Stimulated activated CD4-positive, alpha-beta T cell treated with anti-CD3 and anti-CD28 coated beads, Interleukin-1b, Interleukin-23, amount 100 ng/mL, for 1 hour (primary cell): ENCODE measurements around the gene PTPRZ1.
A peak's percentile ranks its signal among the peaks of the same experiment; 100 is the strongest.

Experiments used
- DNase-seq, 2 donors: peaks; one replicate each; pipeline ENCODE4 v3.0.0-alpha.2; 2020; ENCODE audit warnings: low read depth in 2 of 2

Gene PTPRZ1

DNA sequence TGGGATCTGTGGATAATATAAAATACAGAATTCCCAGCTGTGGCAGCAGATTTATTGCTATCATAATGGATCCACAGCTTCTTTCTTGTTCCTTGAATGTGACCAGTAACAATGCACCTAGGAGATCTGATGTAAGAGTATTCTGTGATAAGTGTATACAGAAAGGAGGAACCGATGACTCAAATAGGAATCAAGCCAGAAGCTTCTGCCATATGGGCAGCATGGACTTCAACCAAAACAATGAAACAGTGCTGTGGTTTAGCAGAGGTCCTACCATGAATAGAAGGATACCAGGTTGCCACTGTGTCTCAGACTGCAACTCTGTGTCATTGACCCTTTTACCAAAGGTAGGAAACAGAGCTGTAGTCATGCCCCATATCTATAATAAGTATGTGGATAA, 81.8 kb downstream of the PTPRZ1 start:
- no peak for DNase-seq

DNA sequence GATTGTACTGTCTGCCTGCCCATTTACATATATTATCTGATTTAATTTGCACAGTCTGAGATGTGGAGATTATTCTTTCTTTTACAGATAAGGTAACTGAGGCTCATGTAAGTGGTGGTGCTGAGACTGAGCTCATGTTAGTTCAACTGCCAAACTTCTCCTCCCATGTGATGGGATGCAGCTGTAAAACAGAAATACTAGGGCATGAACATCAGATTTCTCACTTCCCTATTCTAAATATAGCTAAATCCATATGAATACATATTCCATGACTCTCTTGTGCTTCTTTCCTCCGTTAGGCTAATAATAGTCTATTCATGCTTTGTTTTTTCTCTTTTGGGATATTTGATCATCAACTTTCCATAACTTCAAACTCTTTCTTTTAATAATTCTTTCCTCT, 84.7 kb downstream of the PTPRZ1 start:
- DNase-seq = no peak

DNA sequence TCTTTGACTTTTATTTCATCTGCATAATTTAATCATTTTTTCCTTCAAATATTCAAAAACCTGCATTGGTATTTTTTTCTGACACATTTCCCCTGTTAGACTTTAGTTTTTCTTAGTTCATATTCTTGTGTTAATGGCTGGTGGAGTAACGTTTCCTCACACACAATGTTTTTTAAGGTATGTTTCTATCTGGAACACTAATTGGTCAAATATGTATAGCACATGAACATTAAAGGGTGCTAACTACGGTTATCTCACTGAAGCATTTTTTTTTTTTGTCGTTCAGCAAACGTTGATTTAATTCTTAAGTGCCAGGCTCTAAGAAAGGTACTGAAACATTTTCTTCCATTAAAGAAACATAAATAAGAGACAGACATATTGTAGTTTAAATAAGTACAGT, 87.7 kb downstream of the PTPRZ1 start:
- no peak for DNase-seq

DNA sequence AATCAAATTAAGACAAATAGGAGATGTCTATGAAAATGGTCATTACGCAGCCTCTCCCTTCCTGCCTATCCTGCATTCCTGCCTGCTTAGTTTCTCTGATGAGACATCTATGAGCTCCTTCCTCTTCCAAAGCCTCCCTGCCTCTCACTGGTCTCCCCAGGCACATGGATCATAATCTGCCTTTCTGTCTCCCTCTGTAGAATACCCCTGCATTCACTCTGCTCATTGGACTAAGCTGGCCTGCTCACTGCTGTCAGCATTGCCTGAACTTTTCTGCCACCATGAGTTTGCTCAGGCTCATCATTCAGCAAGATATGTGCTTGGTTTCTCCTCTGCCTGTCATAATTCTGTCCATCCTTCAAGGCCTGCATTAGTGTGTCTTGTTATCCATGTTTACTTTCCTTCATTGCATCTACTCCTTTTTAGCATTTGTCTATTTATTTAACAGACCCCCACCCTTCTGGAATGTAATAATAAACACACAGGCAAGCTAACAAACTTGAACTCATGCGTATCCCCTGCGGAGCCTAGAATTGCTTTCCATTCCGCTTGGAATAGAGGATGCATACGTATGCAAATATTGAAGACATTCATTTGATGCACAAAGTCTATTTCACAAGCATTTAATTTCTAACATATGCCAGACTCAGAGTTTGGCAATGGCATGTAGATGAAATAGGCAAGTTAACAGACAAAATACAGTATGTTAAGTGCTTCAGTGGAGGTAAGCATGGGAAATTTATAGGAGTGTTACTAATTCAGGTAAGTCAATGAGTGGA, 88.3 kb downstream of the PTPRZ1 start:
- DNase-seq = no peak

DNA sequence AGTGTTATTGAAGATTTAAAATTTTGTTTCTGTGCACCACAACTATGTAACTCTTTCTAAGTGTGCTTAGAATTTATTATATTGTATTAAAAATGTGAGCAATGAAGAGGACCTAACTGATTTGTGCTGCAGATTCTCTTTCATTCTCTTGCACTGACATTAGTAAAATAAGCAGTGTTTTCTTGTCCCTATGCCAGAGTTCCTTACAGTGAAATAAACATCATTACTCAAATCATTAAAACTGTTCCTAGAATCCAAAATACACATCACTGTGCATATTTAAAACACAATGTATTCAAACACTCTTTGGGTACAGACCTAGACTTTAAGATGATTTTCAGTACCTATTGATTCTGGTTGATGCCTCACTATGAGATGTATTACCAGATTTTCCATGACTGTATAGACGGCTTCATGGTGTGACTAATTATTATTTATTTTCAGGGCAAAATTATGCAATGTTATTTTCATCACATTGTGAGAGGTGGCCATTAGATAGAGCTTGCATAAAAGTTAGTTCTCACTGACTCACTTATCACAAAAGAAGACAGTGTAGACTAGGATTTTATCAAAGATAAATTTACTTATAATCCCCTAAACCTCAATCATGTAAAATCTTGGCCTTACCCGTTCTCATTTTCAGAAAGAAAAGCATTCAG, 93.4 kb downstream of the PTPRZ1 start:
- no peak for DNase-seq

DNA sequence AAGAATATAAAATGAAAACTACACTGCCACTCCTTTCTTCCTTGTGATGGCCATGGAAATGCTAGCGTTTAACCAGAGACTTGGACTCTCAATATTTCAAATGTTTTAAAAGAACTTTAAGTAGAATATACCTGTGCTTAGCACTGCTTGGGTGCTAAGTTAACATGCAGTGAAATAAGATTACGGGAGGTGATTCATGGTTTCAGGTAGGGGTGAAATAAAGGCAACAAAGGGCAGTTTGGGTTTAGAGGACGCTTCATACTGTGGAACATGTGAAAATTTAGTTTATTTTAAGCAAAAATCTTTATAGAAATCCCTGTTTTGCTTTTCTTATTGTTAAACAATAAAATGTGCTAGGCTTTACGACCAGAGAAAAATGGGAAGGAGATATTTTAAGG, 94.0 kb downstream of the PTPRZ1 start:
- DNase-seq = no peak

DNA sequence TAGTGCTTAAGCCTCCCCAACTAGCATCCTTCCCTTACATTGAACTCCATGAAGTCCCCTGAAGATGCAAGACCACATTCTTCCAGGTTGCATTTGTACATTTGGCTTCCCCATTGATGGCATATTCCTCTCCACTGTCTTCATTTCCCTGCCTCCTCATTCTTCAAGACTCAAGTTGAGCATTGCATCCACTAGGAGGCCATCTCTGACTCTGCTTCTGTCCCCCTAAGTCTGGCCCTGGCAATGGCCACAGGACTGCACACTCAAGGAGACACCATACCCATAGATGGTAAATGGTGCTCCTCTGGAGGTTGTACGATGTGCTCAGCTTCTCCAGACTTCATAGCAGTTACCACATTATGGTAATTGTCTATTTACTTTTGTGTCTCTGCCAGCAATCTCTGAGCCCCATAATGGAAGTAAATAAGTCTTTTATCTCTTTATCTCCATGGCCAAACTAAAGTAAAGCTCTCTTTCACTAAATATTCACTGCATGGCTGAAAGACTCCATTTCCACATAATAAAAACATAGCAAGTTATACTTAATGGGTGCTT, 112.6 kb downstream of the PTPRZ1 start:
- DNase-seq = no peak

DNA sequence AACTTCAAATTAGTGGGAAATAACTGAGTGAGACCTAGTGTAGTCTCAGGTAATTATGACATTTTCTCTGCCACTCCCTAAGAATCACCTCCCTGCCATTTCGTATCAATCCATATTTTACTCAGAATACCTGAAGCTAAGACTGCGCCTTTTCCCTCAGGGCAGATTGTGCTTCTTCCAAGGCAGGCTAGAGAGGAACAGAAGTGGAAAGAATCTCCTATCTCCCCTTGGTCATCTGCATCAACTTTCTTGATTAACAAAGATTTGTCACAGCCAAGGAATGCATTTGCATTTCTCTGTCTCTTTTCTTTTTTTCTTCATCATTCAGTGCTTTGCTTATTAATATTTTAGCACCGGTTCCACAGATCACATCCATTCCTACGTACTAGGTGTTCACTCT, 119.1 kb downstream of the PTPRZ1 start:
- DNase-seq = no peak

DNA sequence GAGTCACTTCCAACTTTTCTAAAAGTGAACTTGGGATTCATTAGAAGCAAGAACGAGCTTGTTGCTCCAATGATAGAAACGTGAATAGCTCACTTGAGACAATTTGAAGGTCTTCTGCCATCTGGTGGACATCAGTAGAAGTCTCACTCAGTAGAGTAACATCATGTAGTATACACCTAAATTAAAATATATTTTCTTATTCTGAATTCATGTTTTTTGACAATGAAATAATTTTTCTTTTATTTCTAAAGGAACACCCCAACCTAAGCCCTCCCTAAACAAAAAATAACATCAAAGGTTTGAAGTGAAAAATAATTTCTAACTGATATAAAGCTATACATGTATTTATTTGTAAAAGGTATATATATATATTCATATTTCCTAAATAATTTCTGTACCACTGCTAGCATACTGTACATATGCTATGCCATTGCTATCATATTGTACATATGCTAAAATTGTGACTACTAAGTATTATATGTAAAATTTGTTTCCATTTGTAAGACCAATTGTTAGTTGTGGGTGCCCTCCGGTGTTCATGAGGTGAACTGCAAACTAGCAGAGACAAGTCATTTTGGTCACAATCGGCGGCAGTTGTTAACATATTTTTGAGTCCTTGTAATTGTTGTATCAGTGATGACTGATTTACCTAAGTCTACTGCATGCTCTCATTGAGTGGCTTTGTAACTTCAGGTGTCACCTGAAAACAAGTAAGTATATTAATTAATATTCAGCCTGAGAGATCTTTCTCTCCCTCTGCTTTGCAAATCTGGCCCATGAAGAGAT, 121.9 kb downstream of the PTPRZ1 start:
- DNase-seq = peak in 1 of 2 donors; percentile 12

DNA sequence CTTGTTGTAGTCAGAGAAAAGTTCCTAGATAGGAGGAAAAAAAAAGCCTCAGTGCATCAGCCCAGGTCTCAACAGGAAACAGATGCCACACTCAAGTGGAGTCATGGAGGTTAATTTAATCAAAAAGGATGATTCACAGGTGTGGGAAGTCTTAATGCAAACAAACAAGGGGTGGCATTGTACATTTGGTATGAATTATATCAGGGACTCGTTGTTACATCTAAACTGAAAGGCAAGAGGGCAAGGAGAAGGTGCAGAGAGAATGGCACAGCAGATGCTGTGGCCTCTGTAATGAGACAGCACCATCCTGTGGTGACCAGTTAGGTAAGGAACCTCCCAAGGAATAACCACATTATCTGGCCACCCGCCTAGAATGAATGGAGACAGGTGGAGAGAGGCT, 133.7 kb downstream of the PTPRZ1 start:
- no peak for DNase-seq

DNA sequence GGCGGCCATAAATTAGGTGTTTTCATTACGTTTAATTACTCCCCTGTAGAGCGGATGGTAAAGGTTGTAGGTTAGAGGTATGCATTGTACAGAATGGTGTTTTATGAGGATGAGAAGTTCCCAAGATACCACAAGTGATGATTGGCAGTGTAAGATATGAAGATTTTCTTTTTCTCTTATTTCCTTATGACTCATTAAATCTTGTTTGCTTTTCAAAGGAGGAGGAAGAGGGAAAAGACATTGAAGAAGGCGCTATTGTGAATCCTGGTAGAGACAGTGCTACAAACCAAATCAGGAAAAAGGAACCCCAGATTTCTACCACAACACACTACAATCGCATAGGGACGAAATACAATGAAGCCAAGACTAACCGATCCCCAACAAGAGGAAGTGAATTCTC, 137.2 kb downstream of the PTPRZ1 start:
- no peak for DNase-seq

DNA sequence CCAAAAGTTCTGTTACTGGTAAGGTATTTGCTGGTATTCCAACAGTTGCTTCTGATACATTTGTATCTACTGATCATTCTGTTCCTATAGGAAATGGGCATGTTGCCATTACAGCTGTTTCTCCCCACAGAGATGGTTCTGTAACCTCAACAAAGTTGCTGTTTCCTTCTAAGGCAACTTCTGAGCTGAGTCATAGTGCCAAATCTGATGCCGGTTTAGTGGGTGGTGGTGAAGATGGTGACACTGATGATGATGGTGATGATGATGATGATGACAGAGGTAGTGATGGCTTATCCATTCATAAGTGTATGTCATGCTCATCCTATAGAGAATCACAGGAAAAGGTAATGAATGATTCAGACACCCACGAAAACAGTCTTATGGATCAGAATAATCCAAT, 140.1 kb downstream of the PTPRZ1 start:
- no peak for DNase-seq

DNA sequence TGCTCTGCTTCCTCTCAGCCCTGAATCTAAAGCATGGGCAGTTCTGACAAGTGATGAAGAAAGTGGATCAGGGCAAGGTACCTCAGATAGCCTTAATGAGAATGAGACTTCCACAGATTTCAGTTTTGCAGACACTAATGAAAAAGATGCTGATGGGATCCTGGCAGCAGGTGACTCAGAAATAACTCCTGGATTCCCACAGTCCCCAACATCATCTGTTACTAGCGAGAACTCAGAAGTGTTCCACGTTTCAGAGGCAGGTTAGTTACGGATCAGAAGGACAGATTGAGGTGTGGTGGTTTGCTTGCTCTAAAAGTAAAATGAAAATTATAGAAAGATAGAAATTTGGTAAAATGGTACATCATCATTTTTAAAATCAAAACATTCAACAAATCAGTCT, 140.7 kb downstream of the PTPRZ1 start:
- DNase-seq = no peak

DNA sequence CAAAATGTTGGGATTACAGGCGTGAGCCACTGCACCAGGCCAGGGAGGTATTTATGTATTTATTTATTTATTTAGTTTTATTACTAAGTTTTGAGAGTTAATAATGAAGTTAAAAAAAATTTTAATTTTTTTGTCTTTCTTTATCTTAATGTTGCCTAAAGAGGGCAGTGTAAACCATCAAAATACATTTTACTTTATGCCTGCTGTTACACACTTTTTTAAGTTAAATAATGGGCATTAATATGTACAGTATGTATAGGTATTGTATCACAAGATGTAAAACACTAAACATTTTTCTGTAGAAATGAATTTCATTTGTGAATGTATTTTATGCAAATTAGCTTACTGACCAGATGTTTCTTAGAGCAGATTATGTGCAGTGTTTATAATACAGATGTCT, 141.7 kb downstream of the PTPRZ1 start:
- no peak for DNase-seq

DNA sequence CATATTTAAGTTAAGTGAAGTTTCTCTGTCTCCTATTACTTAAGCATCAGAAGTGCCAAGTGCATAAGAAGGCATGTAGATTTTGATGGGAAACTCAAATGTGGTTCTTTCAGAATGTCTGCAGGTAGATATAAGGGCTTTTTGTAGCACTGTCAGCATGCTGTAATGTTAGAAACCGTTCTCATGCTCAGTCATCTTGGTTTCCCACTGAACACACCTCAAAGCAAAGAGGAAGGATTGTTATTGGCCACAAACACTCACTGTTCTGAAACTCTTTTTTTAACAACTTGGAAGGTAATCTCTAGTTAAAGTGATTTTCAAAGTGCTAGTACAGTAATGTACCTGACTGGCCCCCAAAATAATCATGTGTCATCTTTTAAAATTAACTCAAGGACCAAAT, 145.1 kb downstream of the PTPRZ1 start:
- DNase-seq = no peak

DNA sequence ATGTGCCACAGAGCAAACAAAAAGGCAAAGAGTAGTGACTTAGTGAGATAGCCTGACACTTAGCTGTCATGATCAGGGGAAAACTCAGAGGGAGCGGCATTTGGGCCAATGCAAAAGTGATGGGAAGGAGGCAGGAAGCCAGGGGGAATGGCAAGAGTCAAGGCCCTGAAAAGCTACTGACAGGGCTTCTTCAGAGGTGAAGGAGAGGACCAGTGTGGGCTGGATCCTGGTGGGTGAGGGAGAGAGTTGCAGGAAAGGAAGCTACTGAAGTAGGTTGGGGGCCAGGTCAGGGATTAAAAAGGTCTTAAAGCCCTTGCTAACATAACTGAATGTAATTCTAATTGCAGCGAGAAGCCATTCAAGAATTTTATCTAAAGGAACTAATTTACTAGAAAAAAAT, 154.1 kb downstream of the PTPRZ1 start:
- no peak for DNase-seq

DNA sequence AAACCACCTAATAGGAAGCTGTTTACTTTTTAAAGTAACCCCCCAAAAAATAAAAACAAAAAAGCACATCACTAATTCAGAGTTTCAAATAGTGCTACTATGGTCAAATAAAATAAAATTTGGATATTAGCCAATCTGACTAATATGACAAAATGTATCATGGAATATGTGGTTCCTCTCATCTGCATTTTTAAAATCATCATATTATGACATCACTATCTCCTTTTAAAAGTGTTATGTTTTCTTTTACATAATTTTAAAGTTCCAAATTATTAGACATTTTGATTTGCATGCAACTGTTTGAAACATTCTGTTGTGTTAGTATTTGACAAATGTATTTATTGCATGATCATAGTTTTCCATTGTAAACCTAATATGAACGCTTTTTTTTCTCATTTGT, 160.7 kb downstream of the PTPRZ1 start:
- no peak for DNase-seq

DNA sequence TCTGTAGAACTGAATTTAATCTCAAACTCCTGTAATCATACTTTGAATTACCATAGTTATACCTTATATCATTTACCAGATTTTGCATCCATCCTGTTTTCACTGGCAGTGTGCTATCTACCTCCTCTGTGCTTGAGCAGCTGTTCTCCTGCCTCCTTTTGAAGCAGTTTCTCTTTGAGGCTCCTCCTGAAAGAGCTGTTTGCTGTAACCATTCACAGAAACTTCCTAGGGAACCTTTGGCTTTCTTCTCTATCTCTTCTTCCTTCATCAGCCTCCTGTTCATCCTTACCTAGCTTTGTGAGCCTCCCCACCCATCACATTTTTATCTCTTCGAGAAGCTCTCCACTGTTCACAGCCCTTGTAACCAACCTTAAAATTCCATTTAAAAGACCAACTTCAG, 162.9 kb downstream of the PTPRZ1 start:
- DNase-seq = no peak

DNA sequence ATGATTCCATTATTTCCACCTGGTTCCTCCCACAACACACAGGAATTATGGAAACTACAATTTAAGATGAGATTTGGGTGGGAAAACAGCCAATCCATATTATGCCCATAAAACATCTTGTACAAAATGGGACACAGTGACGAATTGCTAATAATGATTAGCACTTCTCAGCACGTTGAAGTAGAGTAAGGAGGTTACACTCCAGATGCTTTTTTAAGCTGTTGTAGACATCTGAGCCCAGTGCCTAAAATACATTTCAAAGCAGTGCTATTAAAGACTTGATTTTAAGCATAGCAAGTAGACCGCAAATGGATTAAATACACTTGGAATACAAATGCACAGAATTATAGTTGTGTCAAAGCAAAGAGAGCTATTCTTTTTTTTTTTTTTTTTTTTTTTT, 165.2 kb downstream of the PTPRZ1 start:
- no peak for DNase-seq

DNA sequence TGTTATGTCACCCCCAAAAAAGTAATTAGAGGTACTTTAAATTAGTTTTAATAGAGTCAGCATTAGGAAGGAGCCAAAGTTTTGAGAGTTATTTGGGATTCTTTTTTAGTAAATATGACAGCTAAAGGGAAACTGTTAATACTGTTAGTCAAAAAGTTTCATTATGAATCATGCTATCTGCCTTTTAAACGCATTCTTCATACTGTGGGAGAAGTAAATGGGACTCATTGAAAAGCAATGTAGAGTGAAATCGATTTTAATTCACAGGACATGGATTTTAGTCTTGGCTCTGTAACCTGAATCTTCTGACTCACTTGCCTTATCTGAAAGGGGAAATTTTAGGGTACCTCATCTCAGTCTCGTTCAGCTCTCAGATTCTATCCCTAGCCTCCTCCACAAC, 165.9 kb downstream of the PTPRZ1 start:
- DNase-seq = no peak

DNA sequence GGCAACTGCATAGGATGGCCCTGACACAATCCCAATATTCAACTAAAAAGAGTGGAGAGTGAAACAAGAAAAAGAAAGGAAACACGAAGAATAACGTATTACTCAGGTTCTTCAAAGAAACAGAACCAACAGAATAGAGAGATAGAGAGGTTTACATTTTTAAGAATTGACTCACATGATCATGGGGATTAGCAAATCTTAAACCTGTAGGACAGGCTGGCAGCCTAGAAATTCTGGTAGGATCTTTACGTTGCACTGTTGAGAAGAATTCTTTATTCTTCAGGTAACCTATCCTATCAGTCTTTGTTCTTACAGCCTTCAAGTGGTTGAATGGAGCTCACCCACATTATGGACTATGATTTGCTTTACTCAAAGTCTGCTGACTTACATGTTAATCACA, 167.2 kb downstream of the PTPRZ1 start:
- DNase-seq = no peak

DNA sequence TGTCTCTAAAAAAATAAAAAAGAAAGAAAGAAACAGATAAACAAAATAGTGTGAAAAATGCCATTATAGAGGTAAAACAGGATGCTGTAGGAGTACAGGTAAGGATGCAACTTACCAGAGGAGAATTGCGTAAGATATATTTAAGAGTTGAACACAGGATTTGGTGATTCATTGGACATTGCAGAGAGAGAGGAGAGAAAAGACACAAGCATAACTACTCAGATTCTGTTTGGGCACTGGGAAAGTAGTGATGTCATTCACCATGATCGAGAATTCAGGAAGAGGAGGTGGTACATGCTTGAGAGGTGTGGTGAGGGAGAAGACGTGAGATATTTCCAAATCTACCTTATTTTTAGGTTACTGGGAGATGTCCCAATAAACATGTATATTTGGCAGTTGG, 173.4 kb downstream of the PTPRZ1 start:
- no peak for DNase-seq

DNA sequence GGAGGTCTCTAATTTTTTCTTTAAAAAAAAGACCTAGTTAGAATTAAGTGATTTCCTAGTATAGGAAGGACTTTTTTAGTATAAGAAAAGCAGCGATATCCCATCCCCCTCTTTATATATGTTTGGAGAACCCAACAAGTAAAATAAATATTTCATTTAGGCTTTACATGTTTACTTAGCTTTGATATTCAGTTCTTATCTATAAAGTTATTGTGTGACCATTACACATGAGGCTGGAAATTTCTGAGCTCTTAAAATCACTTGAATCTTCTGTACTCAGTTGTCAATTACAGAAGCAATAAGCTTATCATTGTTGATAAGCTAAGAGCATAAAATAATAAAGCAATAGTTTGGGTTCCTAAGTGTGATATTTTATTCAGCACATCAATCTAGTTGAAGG, 181.4 kb downstream of the PTPRZ1 start:
- no peak for DNase-seq
